ENCODE data around the gene IQCH.

Gene IQCH

GRCh38 chr15:67458331-67459029 is 203.9 kb downstream of the IQCH start:
- Histone ChIP-seq H3K27me3 (ENCODE audit: control insufficient read depth, insufficient read depth, low read length, poor library complexity, severe bottlenecking) (no peaks in the 10 kb centered on the region), H3K9me3 (ENCODE audit: control insufficient read depth, low read length) (no peaks in the 10 kb centered on the region), H3K4me3 (ENCODE audit: insufficient read depth, low read depth, low read length) (no peak overlapping the region), H3K36me3 (ENCODE audit: control insufficient read depth, insufficient read depth, low read length) (no peaks in the 10 kb centered on the region), H3K27ac (ENCODE audit: insufficient read depth, low read depth, low read length, poor library complexity, severe bottlenecking) (no peak overlapping the region), H3K4me1 (ENCODE audit: control insufficient read depth, insufficient read depth, low read length) (peaks cover 7% of the 10 kb centered on the region)
- WGBS, 2 experiments, result 94 to 97% methylated on average over 5 of the region's 5 CpGs

DNA sequence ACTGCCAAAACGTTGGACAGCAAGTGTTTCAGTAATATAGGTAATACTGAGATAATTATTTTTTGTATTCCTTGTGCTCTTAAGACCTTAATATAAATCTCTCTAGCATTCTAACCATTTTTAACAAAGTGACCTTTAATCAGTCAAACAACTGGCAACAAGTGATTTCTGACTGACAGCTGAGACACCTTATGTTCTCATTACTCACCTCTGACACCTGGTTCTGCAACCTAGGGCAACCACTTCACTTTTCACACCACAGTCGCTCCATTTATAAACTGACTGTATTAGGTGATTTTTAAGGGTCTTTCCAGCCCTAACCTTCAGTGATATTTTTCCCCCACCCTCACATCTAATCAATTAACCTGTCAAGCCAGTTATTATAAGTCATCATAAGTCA is 205.9 kb downstream of the IQCH start:
- WGBS, 2 experiments, result 86 to 88% methylated on average over 1 to 2 of the region's 2 CpGs

DNA sequence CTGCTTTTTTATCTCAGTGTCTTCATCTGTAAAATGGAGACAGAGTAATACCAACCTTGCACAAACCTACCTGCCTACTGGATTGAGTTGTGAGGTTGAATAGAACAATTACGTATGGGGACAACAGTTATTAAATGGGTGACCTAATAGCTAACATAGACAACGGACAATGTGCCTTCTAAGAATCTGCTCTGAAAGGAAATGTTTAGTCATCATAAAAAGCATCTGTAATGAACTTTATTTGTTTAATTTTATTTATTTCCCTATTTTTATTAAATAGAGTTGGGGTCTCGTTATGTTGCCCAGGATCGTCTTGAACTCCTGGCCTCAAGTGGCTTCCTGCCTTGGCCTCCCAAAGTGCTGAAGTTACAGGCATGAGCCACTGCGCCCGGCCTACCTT is 207.1 kb downstream of the IQCH start:
- Histone ChIP-seq H3K27ac (ENCODE audit: insufficient read depth, low read depth, low read length, poor library complexity, severe bottlenecking) (no peak overlapping the region), H3K4me3 (ENCODE audit: insufficient read depth, low read depth, low read length) (no peak overlapping the region), H3K36me3 (ENCODE audit: control insufficient read depth, insufficient read depth, low read length) (no peaks in the 10 kb centered on the region), H3K9me3 (ENCODE audit: control insufficient read depth, low read length) (no peaks in the 10 kb centered on the region), H3K27me3 (ENCODE audit: control insufficient read depth, insufficient read depth, low read length, poor library complexity, severe bottlenecking) (no peaks in the 10 kb centered on the region), H3K4me1 (ENCODE audit: control insufficient read depth, insufficient read depth, low read length) (peaks cover 7% of the 10 kb centered on the region)
- WGBS, 2 experiments, result 94 to 96% methylated on average over 6 of the region's 6 CpGs

More for the DNA sequence above, 205.9 kb downstream of the IQCH start:
- Histone ChIP-seq H3K4me3 (ENCODE audit: insufficient read depth, low read depth, low read length) (no peak overlapping the region), H3K27me3 (ENCODE audit: control insufficient read depth, insufficient read depth, low read length, poor library complexity, severe bottlenecking) (no peaks in the 10 kb centered on the region), H3K4me1 (ENCODE audit: control insufficient read depth, insufficient read depth, low read length) (peaks cover 7% of the 10 kb centered on the region), H3K9me3 (ENCODE audit: control insufficient read depth, low read length) (no peaks in the 10 kb centered on the region), H3K36me3 (ENCODE audit: control insufficient read depth, insufficient read depth, low read length) (no peaks in the 10 kb centered on the region), H3K27ac (ENCODE audit: insufficient read depth, low read depth, low read length, poor library complexity, severe bottlenecking) (no peak overlapping the region)

- no peaks in the 10 kb centered on the region for H3K27me3 ChIP-seq (ENCODE audit: control insufficient read depth, insufficient read depth, low read length, poor library complexity, severe bottlenecking)
- H3K4me3 ChIP-seq (ENCODE audit: insufficient read depth, low read depth, low read length), result no peak overlapping the region
- 93 to 97% methylated on average over 3 of the region's 3 CpGs for WGBS, 2 experiments
- H3K27ac ChIP-seq (ENCODE audit: insufficient read depth, low read depth, low read length, poor library complexity, severe bottlenecking), result no peak overlapping the region
- H3K36me3 ChIP-seq (ENCODE audit: control insufficient read depth, insufficient read depth, low read length), result no peaks in the 10 kb centered on the region
- H3K4me1 ChIP-seq (ENCODE audit: control insufficient read depth, insufficient read depth, low read length), result peaks cover 7% of the 10 kb centered on the region
- no peaks in the 10 kb centered on the region for H3K9me3 ChIP-seq (ENCODE audit: control insufficient read depth, low read length)
Observed at GRCh38 chr15:67462875-67463274, 208.3 kb downstream of the IQCH start.

DNA sequence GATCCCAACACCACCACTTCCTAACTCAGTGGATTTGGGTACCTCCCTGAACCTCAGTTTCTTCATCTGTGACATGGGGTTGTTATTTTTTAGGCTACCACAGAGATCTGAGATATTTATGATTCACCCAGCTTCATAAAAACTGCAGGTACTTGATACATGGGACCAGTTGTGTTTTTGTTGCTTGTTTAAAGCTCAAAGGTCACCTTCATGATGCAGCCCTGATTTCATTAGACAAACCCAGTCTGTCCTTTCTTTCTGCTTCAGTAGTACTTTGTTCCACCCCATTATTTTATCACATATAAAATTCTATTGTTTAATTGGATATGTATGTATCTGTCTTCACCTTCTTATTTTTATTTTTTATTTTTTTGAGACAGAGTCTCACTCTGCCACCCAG is 208.9 kb downstream of the IQCH start:
- no peak overlapping the region for H3K4me3 ChIP-seq (ENCODE audit: insufficient read depth, low read depth, low read length)
- no peaks in the 10 kb centered on the region for H3K9me3 ChIP-seq (ENCODE audit: control insufficient read depth, low read length)
- H3K4me1 ChIP-seq (ENCODE audit: control insufficient read depth, insufficient read depth, low read length), result peaks cover 7% of the 10 kb centered on the region
- H3K27ac ChIP-seq (ENCODE audit: insufficient read depth, low read depth, low read length, poor library complexity, severe bottlenecking), result no peak overlapping the region
- no peaks in the 10 kb centered on the region for H3K27me3 ChIP-seq (ENCODE audit: control insufficient read depth, insufficient read depth, low read length, poor library complexity, severe bottlenecking)
- no peaks in the 10 kb centered on the region for H3K36me3 ChIP-seq (ENCODE audit: control insufficient read depth, insufficient read depth, low read length)

- 92 to 94% methylated on average over 12 of the region's 12 CpGs for WGBS, 2 experiments
Observed at GRCh38 chr15:67465196-67465952, 210.8 kb downstream of the IQCH start.

GRCh38 chr15:67468416-67468815 is 213.8 kb downstream of the IQCH start:
- Histone ChIP-seq H3K27me3 (ENCODE audit: control insufficient read depth, insufficient read depth, low read length, poor library complexity, severe bottlenecking) (no peaks in the 10 kb centered on the region), H3K9me3 (ENCODE audit: control insufficient read depth, low read length) (no peaks in the 10 kb centered on the region), H3K4me1 (ENCODE audit: control insufficient read depth, insufficient read depth, low read length) (no peaks in the 10 kb centered on the region), H3K36me3 (ENCODE audit: control insufficient read depth, insufficient read depth, low read length) (no peaks in the 10 kb centered on the region), H3K27ac (ENCODE audit: insufficient read depth, low read depth, low read length, poor library complexity, severe bottlenecking) (no peak overlapping the region), H3K4me3 (ENCODE audit: insufficient read depth, low read depth, low read length) (no peak overlapping the region)
- WGBS, 2 experiments, result 96 to 99% methylated on average over 2 to 3 of the region's 3 CpGs

More at GRCh38 chr15:67465196-67465952, 210.8 kb downstream of the IQCH start:
- Histone ChIP-seq H3K4me3 (ENCODE audit: insufficient read depth, low read depth, low read length) (no peak overlapping the region), H3K27me3 (ENCODE audit: control insufficient read depth, insufficient read depth, low read length, poor library complexity, severe bottlenecking) (no peaks in the 10 kb centered on the region), H3K9me3 (ENCODE audit: control insufficient read depth, low read length) (no peaks in the 10 kb centered on the region), H3K36me3 (ENCODE audit: control insufficient read depth, insufficient read depth, low read length) (no peaks in the 10 kb centered on the region), H3K27ac (ENCODE audit: insufficient read depth, low read depth, low read length, poor library complexity, severe bottlenecking) (no peak overlapping the region), H3K4me1 (ENCODE audit: control insufficient read depth, insufficient read depth, low read length) (peaks cover 7% of the 10 kb centered on the region)

DNA sequence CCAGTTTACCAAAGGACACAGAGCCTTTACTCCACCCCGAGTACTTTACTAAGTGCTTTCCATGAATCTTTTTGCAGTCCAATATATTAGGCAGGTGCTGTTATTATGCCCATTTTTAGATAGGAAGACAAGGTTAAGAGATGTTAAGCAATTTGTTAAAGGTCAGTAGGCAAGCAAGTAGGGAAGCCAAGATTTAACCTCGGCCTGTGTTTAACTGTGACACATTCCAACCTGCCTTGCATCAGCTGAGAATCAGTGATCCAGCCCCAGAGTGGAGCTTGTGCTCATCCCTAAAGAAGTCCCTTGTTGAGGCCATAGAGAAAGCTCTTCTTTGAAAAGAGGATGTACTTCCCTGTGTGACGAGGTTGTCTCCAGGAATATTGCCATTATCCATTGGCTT is 215.1 kb downstream of the IQCH start:
- H3K9me3 ChIP-seq (ENCODE audit: control insufficient read depth, low read length), result no peaks in the 10 kb centered on the region
- no peaks in the 10 kb centered on the region for H3K27me3 ChIP-seq (ENCODE audit: control insufficient read depth, insufficient read depth, low read length, poor library complexity, severe bottlenecking)
- no peaks in the 10 kb centered on the region for H3K4me1 ChIP-seq (ENCODE audit: control insufficient read depth, insufficient read depth, low read length)
- H3K4me3 ChIP-seq (ENCODE audit: insufficient read depth, low read depth, low read length), result no peak overlapping the region
- WGBS, 2 experiments, result 93 to 94% methylated on average over 3 of the region's 3 CpGs
- no peak overlapping the region for H3K27ac ChIP-seq (ENCODE audit: insufficient read depth, low read depth, low read length, poor library complexity, severe bottlenecking)
- H3K36me3 ChIP-seq (ENCODE audit: control insufficient read depth, insufficient read depth, low read length), result no peaks in the 10 kb centered on the region

- WGBS, 2 experiments, result 95 to 96% methylated on average over 1 of the region's 1 CpG
- Histone ChIP-seq H3K27ac (ENCODE audit: insufficient read depth, low read depth, low read length, poor library complexity, severe bottlenecking) (no peak overlapping the region), H3K4me3 (ENCODE audit: insufficient read depth, low read depth, low read length) (no peak overlapping the region), H3K27me3 (ENCODE audit: control insufficient read depth, insufficient read depth, low read length, poor library complexity, severe bottlenecking) (no peaks in the 10 kb centered on the region), H3K9me3 (ENCODE audit: control insufficient read depth, low read length) (no peaks in the 10 kb centered on the region), H3K4me1 (ENCODE audit: control insufficient read depth, insufficient read depth, low read length) (no peaks in the 10 kb centered on the region), H3K36me3 (ENCODE audit: control insufficient read depth, insufficient read depth, low read length) (no peaks in the 10 kb centered on the region)
Observed at GRCh38 chr15:67472957-67473356, 218.4 kb downstream of the IQCH start.

DNA sequence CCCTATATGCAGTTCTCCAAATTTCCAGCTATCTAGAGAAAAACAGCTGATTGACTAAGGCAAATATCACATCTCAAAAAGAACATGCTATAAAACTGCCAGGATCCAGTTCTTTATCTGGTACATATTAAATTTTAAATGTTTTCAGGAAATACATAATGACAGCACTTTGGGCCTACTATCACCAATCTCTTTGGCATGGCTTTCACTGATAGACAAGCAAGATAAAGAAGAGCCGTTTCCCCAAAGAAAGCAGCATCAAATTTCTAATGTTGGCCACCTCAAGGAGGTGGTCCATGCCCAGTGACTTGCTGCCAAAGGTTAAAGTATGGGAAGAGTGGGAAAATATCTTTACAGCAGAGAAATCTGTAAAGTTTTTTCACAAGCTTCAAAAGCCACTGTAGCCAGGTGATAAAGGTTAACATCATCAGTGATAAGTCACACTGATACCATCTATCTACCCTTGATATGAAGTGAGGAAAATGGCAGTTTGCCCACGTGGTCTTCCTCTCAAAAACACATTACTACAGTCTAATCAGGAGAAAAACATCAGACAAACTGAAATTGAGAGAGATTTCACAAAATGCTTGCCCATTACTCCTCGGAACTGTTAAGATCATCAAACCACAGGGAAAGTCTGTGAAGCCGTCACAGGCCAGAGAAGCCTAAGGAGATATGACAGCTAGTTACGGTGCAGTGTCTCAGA is 220.0 kb downstream of the IQCH start:
- Histone ChIP-seq H3K27ac (ENCODE audit: insufficient read depth, low read depth, low read length, poor library complexity, severe bottlenecking) (no peak overlapping the region), H3K4me1 (ENCODE audit: control insufficient read depth, insufficient read depth, low read length) (no peaks in the 10 kb centered on the region), H3K9me3 (ENCODE audit: control insufficient read depth, low read length) (no peaks in the 10 kb centered on the region), H3K4me3 (ENCODE audit: insufficient read depth, low read depth, low read length) (no peak overlapping the region), H3K36me3 (ENCODE audit: control insufficient read depth, insufficient read depth, low read length) (no peaks in the 10 kb centered on the region), H3K27me3 (ENCODE audit: control insufficient read depth, insufficient read depth, low read length, poor library complexity, severe bottlenecking) (no peaks in the 10 kb centered on the region)
- 84 to 96% methylated on average over 5 of the region's 5 CpGs for WGBS, 2 experiments
